A673 (cell line): ENCODE measurements around the gene DYNC1LI2. TPM values are rescaled to one million over a fixed set of nuclear protein-coding genes. Genes with fewer than 3 reads are reported as not detected.

Source experiments
- BruUV-seq: library from RNA; stranded (reverse); fragments of 400-500 nt; replicated peaks from 2 replicates; lab custom pipeline; 2021; lab: Mats Ljungman, UMichigan
- CTCF ChIA-PET: fragments of 300-600 bp; sonication (Branson Sonifier 250); formaldehyde crosslinking; loops from one replicate; lab custom pipeline; 2022; ENCODE audit warnings: antibody characterized with exemption; lab: Charles Lee
- POLR2A ChIA-PET: fragments of 300-600 bp; sonication (Branson Sonifier 250); formaldehyde crosslinking; loops from one replicate; lab custom pipeline; 2022; ENCODE audit warnings: antibody characterized with exemption; ENCODE audit not compliant: low non-redundant PET; lab: Charles Lee
- DNase-seq: peaks from one replicate; pipeline ENCODE4 v3.0.0-alpha.2; 2015; ENCODE audit warnings: low spot score
- H3K27ac ChIP-seq: fragments of 200-600 bp; sonication (generic); 2 replicates; pipeline ENCODE4 v1.5.1; 2016; ENCODE audit warnings: mixed run types, low read depth, mild to moderate bottlenecking, mixed read lengths, antibody characterized with exemption, low read length; ENCODE audit not compliant: poor library complexity, severe bottlenecking
- H3K27me3 ChIP-seq: fragments of 200-600 bp; sonication (generic); replicated peaks from 2 replicates; pipeline ENCODE4 v1.6.1; 2017; ENCODE audit warnings: mixed run types, low read depth, mild to moderate bottlenecking, mixed read lengths, antibody characterized with exemption, low read length; ENCODE audit not compliant: insufficient read depth, poor library complexity
- H3K36me3 ChIP-seq: fragments of 200-600 bp; sonication (generic); 2 replicates; pipeline ENCODE4 v1.6.1; 2016; ENCODE audit warnings: mixed run types, mild to moderate bottlenecking, mixed read lengths, antibody characterized with exemption, low read length; ENCODE audit not compliant: insufficient read depth, poor library complexity, severe bottlenecking
- H3K4me1 ChIP-seq: fragments of 200-600 bp; sonication (generic); 2 replicates; pipeline ENCODE4 v1.6.1; 2017; ENCODE audit warnings: mixed run types, mild to moderate bottlenecking, mixed read lengths, antibody characterized with exemption, low read length; ENCODE audit not compliant: insufficient read depth, poor library complexity, severe bottlenecking
- H3K4me3 ChIP-seq: fragments of 200-600 bp; sonication (generic); 2 replicates; pipeline ENCODE4 v1.5.1; 2016; ENCODE audit warnings: low read depth, mixed run types, mild to moderate bottlenecking, mixed read lengths, low read length; ENCODE audit not compliant: poor library complexity, severe bottlenecking
- H3K9me3 ChIP-seq: fragments of 200-600 bp; sonication (generic); 2 replicates; pipeline ENCODE4 v1.6.1; 2016; ENCODE audit warnings: mixed run types, low read depth, mild to moderate bottlenecking, mixed read lengths, antibody characterized with exemption, low read length; ENCODE audit not compliant: poor library complexity, severe bottlenecking
- CTCF ChIP-seq: fragments of 300-800, 200-600 bp; sonication (generic); conservative IDR thresholded peaks from 2 replicates; pipeline ENCODE4 v1.5.1; 2017; ENCODE audit warnings: low read depth, mild to moderate bottlenecking, antibody characterized with exemption, low read length, moderate library complexity, mixed read lengths
- EZH2 ChIP-seq: fragments of 200-600 bp; sonication (generic); IDR thresholded peaks from 2 replicates; pipeline ENCODE4 v1.6.1; 2017; ENCODE audit warnings: borderline replicate concordance, low read depth, mild to moderate bottlenecking, mixed read lengths, antibody characterized with exemption, low read length; ENCODE audit not compliant: poor library complexity, severe bottlenecking
- intact Hi-C: fragments of 100-400 bp; cut with micrococcal nuclease; formaldehyde crosslinking; loops from one replicate; pipeline ENCODE4 v1.10.0; 2022; ENCODE audit not compliant: unreplicated experiment
- total RNA-seq: library from RNA; stranded (reverse); gene quantifications from 2 replicates; pipeline ENCODE4 v1.2.3, GENCODE V29; 2021

DYNC1LI2 gene
- total RNA-seq, 1 experiment from 2014 or later = 164 TPM

- Histone ChIP-seq H3K4me3 (no peak overlapping the region), H3K27ac (no peak overlapping the region), H3K36me3 (no peaks in the 10 kb centered on the region), H3K9me3 (no peaks in the 10 kb centered on the region), H3K4me1 (no peaks in the 10 kb centered on the region), H3K27me3 (no peaks in the 10 kb centered on the region)
- TF ChIP-seq CTCF (no peak), EZH2 (no peak)
- intact Hi-C loops = no loop called here
- no peak for DNase-seq
- ChIA-PET CTCF (no interaction called here), POLR2A (no interaction called here)
- no TSS peak for BruUV-seq
These were observed 47.8 kb downstream of the DYNC1LI2 start for GRCh38 chr16:66703406-66704215.

- ChIA-PET POLR2A (no interaction called here), CTCF (no interaction called here)
- no peaks in the 10 kb centered on the region for H3K36me3 ChIP-seq
- no peak for DNase-seq
- intact Hi-C loops = no loop called here
- H3K4me1 ChIP-seq = no peaks in the 10 kb centered on the region
- BruUV-seq = no TSS peak
- H3K27ac ChIP-seq = no peak overlapping the region
- H3K4me3 ChIP-seq = no peak overlapping the region
- H3K27me3 ChIP-seq = no peaks in the 10 kb centered on the region
- H3K9me3 ChIP-seq = no peaks in the 10 kb centered on the region
- TF ChIP-seq CTCF (no peak), EZH2 (no peak)
These were observed 49.9 kb downstream of the DYNC1LI2 start for GRCh38 chr16:66701516-66701915.

- CTCF ChIA-PET = no interaction called here
- DNase-seq = no peak
- intact Hi-C loops = no loop called here
- Histone ChIP-seq H3K9me3 (no peaks in the 10 kb centered on the region), H3K27me3 (no peaks in the 10 kb centered on the region), H3K4me3 (no peak overlapping the region), H3K4me1 (no peaks in the 10 kb centered on the region), H3K27ac (no peak overlapping the region), H3K36me3 (no peaks in the 10 kb centered on the region)
- TF ChIP-seq CTCF = no peak
- TF ChIP-seq EZH2 = no peak
- POLR2A ChIA-PET = no interaction called here
- no TSS peak for BruUV-seq
These were observed 50.4 kb downstream of the DYNC1LI2 start for GRCh38 chr16:66701026-66701425.
